GM12864 (cell line): ENCODE data around the gene CDH4.

Source experiments
- DNase-seq: peaks from one replicate; pipeline ENCODE4 v3.0.0-alpha.2; 2011; ENCODE audit warnings: low read depth
- H3K4me3 ChIP-seq: 2 replicates; pipeline ENCODE4 v1.5.1; 2011; ENCODE audit warnings: mild to moderate bottlenecking, low read depth, low read length, control low read depth
- CTCF ChIP-seq: IDR thresholded peaks from 2 replicates; pipeline ENCODE4 v1.5.1; 2011; ENCODE audit warnings: low read depth, mild to moderate bottlenecking, moderate library complexity, low read length, control low read depth, inconsistent platforms; ENCODE audit errors: missing control alignments

Gene CDH4

GRCh38 chr20:61815176-61815575 is 563.1 kb downstream of the CDH4 start:
- TF ChIP-seq CTCF, result no peak
- no peak overlapping the region for H3K4me3 ChIP-seq
- DNase-seq, result no peak

GRCh38 chr20:61815678-61816077 is 563.6 kb downstream of the CDH4 start:
- DNase-seq, result no peak
- no peak for TF ChIP-seq CTCF

GRCh38 chr20:61816606-61817460 is 564.8 kb downstream of the CDH4 start:
- H3K4me3 ChIP-seq, result no peak overlapping the region

More at GRCh38 chr20:61815678-61816077, 563.6 kb downstream of the CDH4 start:
- H3K4me3 ChIP-seq, result no peak overlapping the region

GRCh38 chr20:61817575-61817974 is 565.5 kb downstream of the CDH4 start:
- no peak for DNase-seq
- no peak overlapping the region for H3K4me3 ChIP-seq
- TF ChIP-seq CTCF, result no peak

More at GRCh38 chr20:61816606-61817460, 564.8 kb downstream of the CDH4 start:
- no peak for DNase-seq
- no peak for TF ChIP-seq CTCF

GRCh38 chr20:61818746-61819573 is 566.9 kb downstream of the CDH4 start:
- no peak for DNase-seq
- H3K4me3 ChIP-seq, result no peak overlapping the region
- TF ChIP-seq CTCF, result no peak

- no peak for TF ChIP-seq CTCF
- H3K4me3 ChIP-seq, result no peak overlapping the region
- no peak for DNase-seq
Observed at GRCh38 chr20:61819574-61819846, 567.4 kb downstream of the CDH4 start.
